K562 (cell line): ENCODE data around the gene DET1. TPM values are rescaled to one million over a fixed set of nuclear protein-coding genes. Genes with fewer than 3 reads are reported as not detected.

Experiments
- ATAC-seq: fragments of 200-7000 bp; cut with Tn5 transposase; 3 replicates; pipeline ENCODE4 v1.9.1; 2020; ENCODE audit warnings: moderate library complexity
- BruUV-seq: library from RNA; stranded (reverse); fragments of 400-500 nt; replicated peaks from 2 replicates; lab custom pipeline; 2021; lab: Mats Ljungman, UMichigan
- CTCF ChIA-PET: fragments of 300-600 bp; formaldehyde crosslinking; extraction: SDS; loops from one replicate; lab custom pipeline; 2021; ENCODE audit warnings: low intra/inter-chr PET ratio; lab: Yijun Ruan, JAX
- POLR2A ChIA-PET: fragments of 300-600, 350-650 bp; sonication (Branson Sonifier 250); formaldehyde crosslinking; extraction: SDS; loops from one replicate; lab custom pipeline; 2021; ENCODE audit warnings: antibody characterized with exemption, inconsistent platforms; lab: Yijun Ruan, JAX
- DNase-seq, 4 experiments: peaks; one replicate each; pipeline versions ENCODE4 v3.0.0 to v3.0.0-alpha.2; 2011 to 2018; ENCODE audit warnings: low spot score in 3 of 4, mixed read lengths in 3 of 4; ENCODE audit errors: extremely low read depth in 1 of 4
- FAIRE-seq: peaks from 2 replicates; lab custom pipeline; 2011; peaks lifted over from hg19 to GRCh38; lab: Jason Lieb, UNC
- H2AFZ ChIP-seq: 2 replicates; pipeline ENCODE4 v1.6.0; 2011; ENCODE audit warnings: low read depth, low read length, control low read depth, inconsistent platforms
- H3K27ac ChIP-seq: fragments of 200-600 bp; 3 replicates; pipeline ENCODE4 v1.8.0; 2011; ENCODE audit warnings: low read depth, mild to moderate bottlenecking, control low read depth, inconsistent platforms, low read length, moderate library complexity, mixed read lengths; ENCODE audit errors: extremely low read depth
- H3K27me3 ChIP-seq, 2 experiments: fragments of 300-600 bp in 1 of 2; 2 replicates in 1 of 2; 3 replicates in 1 of 2; pipeline versions ENCODE4 v1.6.0 to v1.8.0; 2011; ENCODE audit warnings: inconsistent platforms in 2 of 2, low read length in 2 of 2, mild to moderate bottlenecking in 1 of 2, mixed read lengths in 1 of 2, moderate library complexity in 1 of 2; ENCODE audit not compliant: control insufficient read depth in 2 of 2, insufficient read depth in 2 of 2
- H3K36me3 ChIP-seq: fragments of 300-600 bp; 3 replicates; pipeline ENCODE4 v1.8.0; 2011; ENCODE audit warnings: mild to moderate bottlenecking, low read length, inconsistent platforms; ENCODE audit not compliant: control insufficient read depth, insufficient read depth
- H3K4me1 ChIP-seq, 2 experiments: fragments of 200-600 bp in 1 of 2; replicated peaks in 1 of 2; 2 replicates in 1 of 2; 3 replicates in 1 of 2; pipeline versions ENCODE4 v1.5.1 to v1.8.0; 2011; ENCODE audit warnings: inconsistent platforms in 2 of 2, low read length in 2 of 2, mild to moderate bottlenecking in 1 of 2, mixed read lengths in 1 of 2, moderate library complexity in 1 of 2; ENCODE audit not compliant: control insufficient read depth in 2 of 2, insufficient read depth in 2 of 2
- H3K4me2 ChIP-seq: 2 replicates; pipeline ENCODE4 v1.6.1; 2011; ENCODE audit warnings: low read length, control low read depth, inconsistent platforms, mixed read lengths; ENCODE audit not compliant: insufficient read depth
- H3K4me3 ChIP-seq: fragments of 200-600 bp; sonication (generic), shearing (Covaris generic); 2 replicates; pipeline ENCODE4 v1.5.1; 2016; ENCODE audit warnings: control low read depth, inconsistent platforms
- H3K79me2 ChIP-seq: fragments of 200-600 bp; 3 replicates; pipeline ENCODE4 v1.8.0; 2011; ENCODE audit warnings: low read length, inconsistent platforms; ENCODE audit not compliant: control insufficient read depth, insufficient read depth
- H3K9ac ChIP-seq, 2 experiments: 2 replicates each; pipeline versions ENCODE4 v1.6.0 to v1.6.1; 2011; ENCODE audit warnings: low read depth in 2 of 2, low read length in 2 of 2, control low read depth in 1 of 2, inconsistent platforms in 1 of 2, mild to moderate bottlenecking in 1 of 2, mixed read lengths in 1 of 2; ENCODE audit not compliant: insufficient read depth in 1 of 2
- H3K9me1 ChIP-seq: one replicate; pipeline ENCODE4 v1.6.0; 2011; ENCODE audit warnings: inconsistent platforms, mild to moderate bottlenecking, low read length, moderate library complexity; ENCODE audit not compliant: control insufficient read depth, insufficient read depth
- H3K9me3 ChIP-seq: replicated peaks from 2 replicates; pipeline ENCODE4 v1.5.1; 2011; ENCODE audit warnings: low read depth, low read length, inconsistent platforms; ENCODE audit not compliant: control insufficient read depth, insufficient read depth
- H4K20me1 ChIP-seq: replicated peaks from 2 replicates; pipeline ENCODE4 v1.6.1; 2011; ENCODE audit warnings: low read length, inconsistent platforms, mixed read lengths; ENCODE audit not compliant: control insufficient read depth, insufficient read depth
- MAFK ChIP-seq: IDR thresholded peaks from 2 replicates; pipeline ENCODE4 v1.6.1; 2011; ENCODE audit warnings: low read length, improper control_type of control experiment
- RFX1 ChIP-seq: fragments of 450-650 bp; IDR thresholded peaks from 2 replicates; pipeline ENCODE4 v1.6.1; 2016; ENCODE audit warnings: mild to moderate bottlenecking, moderate library complexity
- RNF2 ChIP-seq: sonication (generic); IDR thresholded peaks from 2 replicates; pipeline ENCODE4 v1.6.1; 2016
- ZBTB12 ChIP-seq: fragments of 250-450 bp; sonication (Bioruptor Pico); IDR thresholded peaks from 2 replicates; pipeline ENCODE4 v1.4.0; 2020
- ZNF175 ChIP-seq: fragments of 200-800 bp; sonication (Bioruptor generic); IDR thresholded peaks from 2 replicates; pipeline ENCODE4 v1.6.1; 2016; ENCODE audit warnings: low read depth, mild to moderate bottlenecking, missing genetic modification characterization, missing compliant biosample characterization
- WGBS: fragments of 100-300 bp; shearing (Covaris generic); methylation state at CpG from one replicate; pipeline ENCODE4 v1.1.6; 2016; ENCODE audit warnings: low coverage, mixed read lengths; ENCODE audit not compliant: insufficient coverage; ENCODE audit errors: missing lambda C conversion rate; 5-methylcytosine and 5-hydroxymethylcytosine counted together
- in situ Hi-C: fragments of 300-500 bp; cut with MboI; formaldehyde crosslinking; loops from 4 replicates; pipeline ENCODE4 v1.15.0; 2018; ENCODE audit warnings: inconsistent platforms, mixed read lengths
- intact Hi-C: fragments of 100-400 bp; cut with micrococcal nuclease; formaldehyde crosslinking; loops from 2 replicates; pipeline ENCODE4 v1.14.2; 2022
- polyA plus RNA-seq, 8 experiments: library from polyadenylated mRNA; depleted of rRNA in 4 of 8; stranded (reverse) in 5 of 8; unstranded in 3 of 8; fragments of >200 nt; fragmentation: Nextera tagmentation in 2 of 8; fragmentation: Illumina TruSeq in 1 of 8; extraction: Ambion mirVana in 2 of 8; extraction: Trizol in 1 of 8; gene quantifications; 2 replicates each; pipeline versions ENCODE4 v1.2.1 to v1.2.3, GENCODE V29; 2011 to 2014; ENCODE audit warnings: inconsistent platforms in 1 of 8, missing spikeins in 1 of 8
- total RNA-seq, 7 experiments: library from RNA; depleted of rRNA in 6 of 7; stranded (reverse); fragments of >200 nt in 6 of 7; fragmentation: Illumina TruSeq in 2 of 7; extraction: Trizol in 2 of 7; gene quantifications; 2 replicates each; pipeline versions ENCODE4 v1.2.1 to v1.2.3, GENCODE V29; 2011 to 2021; ENCODE audit warnings: low replicate concordance in 1 of 7

DET1 gene
- total and polyA plus RNA-seq, 9 of the 15 experiments (the other 6 are each of a cell fraction or from before 2014, with no cell fraction given) = 4.2 to 8.1 (median 6.0) TPM

- no peak overlapping the region for H3K27ac ChIP-seq
- intact Hi-C loops = no loop called here
- no peaks in the 10 kb centered on the region for H3K9me1 ChIP-seq
- BruUV-seq = no TSS peak
- H3K79me2 ChIP-seq = no peaks in the 10 kb centered on the region
- ChIA-PET POLR2A (no interaction called here), CTCF (no interaction called here)
- ATAC-seq = no peak
- DNase-seq = no peak
- no peak overlapping the region for H3K9ac ChIP-seq
- H4K20me1 ChIP-seq = no peaks in the 10 kb centered on the region
- H3K27me3 ChIP-seq = peaks cover 12 to 13% of the 10 kb centered on the region in 2 experiments
- H3K4me1 ChIP-seq = no peaks in the 10 kb centered on the region
- H3K4me3 ChIP-seq = no peak overlapping the region
- no peaks in the 10 kb centered on the region for H3K9me3 ChIP-seq
- no peak overlapping the region for H2AFZ ChIP-seq
- no peak for FAIRE-seq
- TF ChIP-seq ZNF175 (CRISPR knock-in tag) (no peak), ZBTB12 (CRISPR knock-in tag) (no peak)
- H3K36me3 ChIP-seq = no peaks in the 10 kb centered on the region
- no peak overlapping the region for H3K4me2 ChIP-seq
- in situ Hi-C loops = no loop called here
- WGBS = 6% methylated on average over 3 of the region's 3 CpGs
Observed at GRCh38 chr15:88579322-88579721, 32.8 kb upstream of the DET1 start.

- H4K20me1 ChIP-seq = 0 out of 2 replicates have a peak, but pooled peaks cover 6% of the 10 kb centered on the region
- peaks cover 4 to 10% of the 10 kb centered on the region in 2 experiments; a peak in 4 of 5 replicates for H3K4me1 ChIP-seq
- no peak overlapping the region for H3K4me2 ChIP-seq
- no peaks in the 10 kb centered on the region for H3K9me3 ChIP-seq
- no peaks in the 10 kb centered on the region for H3K9me1 ChIP-seq
- no TSS peak for BruUV-seq
- peaks cover 8 to 21% of the 10 kb centered on the region in 2 experiments for H3K27me3 ChIP-seq
- ATAC-seq = no peak
- intact Hi-C loops (no loop called here), in situ Hi-C loops (no loop called here)
- H3K4me3 ChIP-seq = no peak overlapping the region
- 9% methylated on average over 7 of the region's 7 CpGs for WGBS
- no peak overlapping the region for H2AFZ ChIP-seq
- H3K79me2 ChIP-seq = no peaks in the 10 kb centered on the region
- TF ChIP-seq RFX1 (peak; percentile 64), MAFK (no peak), RNF2 (no peak)
- POLR2A ChIA-PET = interaction anchor here (0.6 kb wide), 1 partner anchor 8 kb away, joined by 3 read pairs; no protein-coding TSS in a partner anchor
- H3K9ac ChIP-seq = no peak overlapping the region
- H3K36me3 ChIP-seq = no peaks in the 10 kb centered on the region
- FAIRE-seq = no peak
- DNase-seq = no peak
- CTCF ChIA-PET = no interaction called here
- H3K27ac ChIP-seq = no peak overlapping the region
Observed at GRCh38 chr15:88574655-88575054, 28.2 kb upstream of the DET1 start.
